HCT116 (cell line): ENCODE results near the gene CREBBP. TPM values are rescaled to one million over a fixed set of nuclear protein-coding genes. Genes with fewer than 3 reads are reported as not detected.

Source experiments
- ATAC-seq: fragments of 200-7000 bp; cut with Tn5 transposase; 2 replicates; pipeline ENCODE4 v1.9.1; 2020; ENCODE audit warnings: mild to moderate bottlenecking, moderate library complexity
- BruUV-seq: library from RNA; stranded (reverse); fragments of 400-500 nt; replicated peaks from 2 replicates; lab custom pipeline; 2021; lab: Mats Ljungman, UMichigan
- CTCF ChIA-PET: fragments of 300-600 bp; sonication (Branson Sonifier 250); formaldehyde crosslinking; loops from one replicate; lab custom pipeline; 2021; ENCODE audit warnings: antibody characterized with exemption; lab: Charles Lee
- POLR2A ChIA-PET: fragments of 300-600, 350-600 bp; sonication (Branson Sonifier 250); formaldehyde crosslinking; loops from one replicate; lab custom pipeline; 2021; ENCODE audit warnings: antibody characterized with exemption; lab: Charles Lee
- RAD21 ChIA-PET, 2 experiments: fragments of 300-600 bp; sonication (Branson Sonifier 250); formaldehyde crosslinking; loops; one replicate each; lab custom pipeline; 2023; ENCODE audit warnings: low total read pairs in 2 of 2; ENCODE audit not compliant: uncharacterized antibody in 2 of 2, unreplicated experiment in 2 of 2, low non-redundant PET in 1 of 2; lab: Charles Lee
- DNase-seq: peaks from one replicate; pipeline ENCODE4 v3.0.0-alpha.2; 2010; ENCODE audit warnings: low read depth, low spot score
- H2AFZ ChIP-seq: fragments of 200-600 bp; shearing (Covaris generic), sonication (generic); 2 replicates; pipeline ENCODE4 v1.6.1; 2017; ENCODE audit warnings: low read depth, mixed run types, mixed read lengths, antibody characterized with exemption, low read length; ENCODE audit not compliant: poor library complexity, severe bottlenecking
- H3K27ac ChIP-seq: 2 replicates; pipeline ENCODE4 v1.5.1; 2012; ENCODE audit warnings: low read depth, low read length
- H3K27me3 ChIP-seq: fragments of 200-600 bp; sonication (generic); 2 replicates; pipeline ENCODE4 v1.6.1; 2016; ENCODE audit warnings: mixed run types, low read length, mixed read lengths; ENCODE audit not compliant: insufficient read depth
- H3K36me3 ChIP-seq, 2 experiments: fragments of 200-500 bp in 1 of 2; fragments of 200-600 bp in 1 of 2; sonication (Bioruptor generic) in 1 of 2; sonication (generic) in 1 of 2; 2 replicates each; pipeline versions ENCODE4 v1.5.1 to v1.6.1; 2014 to 2016; ENCODE audit warnings: low read length in 2 of 2, inconsistent platforms in 1 of 2, mixed read lengths in 1 of 2, mixed run types in 1 of 2; ENCODE audit not compliant: insufficient read depth in 2 of 2, control insufficient read depth in 1 of 2
- H3K4me1 ChIP-seq, 2 experiments: fragments of 200-600 bp in 1 of 2; sonication (generic) in 1 of 2; 2 replicates each; pipeline versions ENCODE4 v1.5.1 to v1.6.1; 2012 to 2017; ENCODE audit warnings: low read length in 2 of 2, inconsistent platforms in 1 of 2, mild to moderate bottlenecking in 1 of 2, mixed read lengths in 1 of 2, mixed run types in 1 of 2, moderate library complexity in 1 of 2; ENCODE audit not compliant: insufficient read depth in 2 of 2, control insufficient read depth in 1 of 2
- H3K4me2 ChIP-seq: fragments of 200-600 bp; sonication (generic); 2 replicates; pipeline ENCODE4 v1.6.1; 2017; ENCODE audit warnings: mixed run types, low read length, mixed read lengths
- H3K4me3 ChIP-seq, 2 experiments: fragments of 200-600 bp in 1 of 2; sonication (generic) in 1 of 2; replicated peaks in 1 of 2; 2 replicates each; pipeline ENCODE4 v1.5.1; 2011 to 2016; ENCODE audit warnings: low read length in 2 of 2, control low read depth in 1 of 2, low read depth in 1 of 2, mild to moderate bottlenecking in 1 of 2, mixed read lengths in 1 of 2, mixed run types in 1 of 2
- H3K79me2 ChIP-seq: fragments of 200-600 bp; sonication (generic); 2 replicates; pipeline ENCODE4 v1.6.1; 2017; ENCODE audit warnings: mild to moderate bottlenecking, mixed run types, low read length, moderate library complexity, mixed read lengths; ENCODE audit not compliant: insufficient read depth
- H3K9ac ChIP-seq: fragments of 200-600 bp; sonication (generic); 2 replicates; pipeline ENCODE4 v1.6.1; 2016; ENCODE audit warnings: low read length, mixed read lengths
- H3K9me2 ChIP-seq: fragments of 200-600 bp; sonication (generic), shearing (Covaris generic); 2 replicates; pipeline ENCODE4 v1.6.1; 2017; ENCODE audit warnings: mixed run types, mild to moderate bottlenecking, moderate library complexity; ENCODE audit not compliant: insufficient read depth
- H3K9me3 ChIP-seq, 2 experiments: fragments of 200-500 bp in 1 of 2; fragments of 200-600 bp in 1 of 2; sonication (Bioruptor generic) in 1 of 2; sonication (generic) in 1 of 2; 2 replicates each; pipeline ENCODE4 v1.6.1; 2014 to 2017; ENCODE audit warnings: low read length in 2 of 2, mixed read lengths in 2 of 2, inconsistent platforms in 1 of 2, low read depth in 1 of 2, mild to moderate bottlenecking in 1 of 2, mixed run types in 1 of 2, moderate library complexity in 1 of 2; ENCODE audit not compliant: control insufficient read depth in 1 of 2, insufficient read depth in 1 of 2
- H4K20me1 ChIP-seq: fragments of 200-600 bp; sonication (generic), shearing (Covaris generic); 2 replicates; pipeline ENCODE4 v1.6.1; 2017; ENCODE audit warnings: mixed run types, mild to moderate bottlenecking, moderate library complexity; ENCODE audit not compliant: insufficient read depth
- EGR1 ChIP-seq: IDR thresholded peaks from 2 replicates; pipeline ENCODE4 v1.6.1; 2012; ENCODE audit warnings: low read depth
- ELF1 ChIP-seq: IDR thresholded peaks from 2 replicates; pipeline ENCODE4 v1.6.1; 2012; ENCODE audit warnings: low read depth, borderline replicate concordance
- EZH2phosphoT487 ChIP-seq: fragments of 200-600 bp; IDR thresholded peaks from 2 replicates; pipeline ENCODE4 v1.6.1; 2018; ENCODE audit warnings: antibody characterized with exemption, borderline replicate concordance
- POLR2A ChIP-seq: IDR thresholded peaks from 2 replicates; pipeline ENCODE4 v1.7.0; 2011; ENCODE audit warnings: borderline replicate concordance; ENCODE audit not compliant: insufficient read depth, insufficient read length; ENCODE audit errors: extremely low read depth
- SIN3A ChIP-seq: IDR thresholded peaks from 2 replicates; pipeline ENCODE4 v1.6.1; 2012; ENCODE audit warnings: low read depth
- SP1 ChIP-seq: IDR thresholded peaks from 2 replicates; pipeline ENCODE4 v1.6.1; 2012; ENCODE audit warnings: low read depth
- TCF7L2 ChIP-seq: IDR thresholded peaks from 2 replicates; pipeline ENCODE4 v1.7.0; 2011; ENCODE audit warnings: borderline replicate concordance, inconsistent platforms; ENCODE audit not compliant: insufficient read depth, insufficient read length; ENCODE audit errors: extremely low read depth
- ZBTB33 ChIP-seq: IDR thresholded peaks from 2 replicates; pipeline ENCODE4 v1.6.1; 2011; ENCODE audit warnings: mild to moderate bottlenecking, low read length, moderate library complexity; ENCODE audit not compliant: insufficient replicate concordance; ENCODE audit errors: extremely low read depth
- intact Hi-C: fragments of 100-400 bp; cut with micrococcal nuclease; formaldehyde crosslinking; loops from 2 replicates; pipeline ENCODE4 v1.10.0; 2022
- total RNA-seq: library from RNA; stranded (reverse); gene quantifications from one replicate; pipeline ENCODE4 v1.2.1, GENCODE V29; 2021; ENCODE audit not compliant: unreplicated experiment

Gene CREBBP
- total RNA-seq, 1 experiment from 2014 or later = 42.7 TPM

DNA sequence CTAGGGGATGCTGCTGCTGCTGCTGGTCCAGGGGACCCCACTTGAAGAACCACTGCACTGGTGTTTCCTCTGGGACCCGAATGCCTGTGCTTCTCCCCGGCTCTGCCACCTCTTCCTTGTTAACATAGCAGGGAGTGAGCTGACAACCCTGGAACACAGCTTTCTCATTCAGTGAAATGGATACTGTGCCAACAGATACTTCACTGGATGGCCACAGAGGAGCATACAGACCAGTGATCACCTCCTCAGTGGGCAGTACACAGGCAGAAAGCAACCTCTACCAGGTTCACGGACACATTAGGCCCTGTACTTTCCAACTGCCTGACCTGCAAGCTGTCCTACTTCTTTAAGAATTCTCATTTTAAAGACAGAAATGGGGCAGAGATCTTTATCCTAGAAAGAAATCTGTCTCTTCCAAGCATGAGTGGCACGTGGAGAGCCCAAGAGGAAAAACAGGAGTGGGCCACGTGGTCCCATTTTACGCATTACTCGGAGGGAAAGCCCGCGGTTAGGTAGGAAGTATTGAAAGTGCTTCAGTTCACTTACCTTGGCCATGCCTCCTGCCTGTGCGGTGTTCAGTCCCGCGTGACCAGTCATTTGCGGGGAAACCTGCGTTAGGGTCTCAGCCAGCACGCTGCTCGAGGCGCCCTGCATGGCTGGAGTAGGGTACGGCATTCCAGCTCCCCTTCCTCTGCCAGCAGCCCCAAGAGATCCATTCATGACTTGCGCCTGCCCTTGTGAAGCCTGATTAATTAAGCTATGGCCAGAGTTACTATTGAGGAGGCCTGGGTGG, 30.6 kb downstream of the CREBBP start (continued):
- TF ChIP-seq EZH2phosphoT487 (no peak), ZBTB33 (no peak), TCF7L2 (no peak), EGR1 (no peak), POLR2A (no peak), ELF1 (no peak)

DNA sequence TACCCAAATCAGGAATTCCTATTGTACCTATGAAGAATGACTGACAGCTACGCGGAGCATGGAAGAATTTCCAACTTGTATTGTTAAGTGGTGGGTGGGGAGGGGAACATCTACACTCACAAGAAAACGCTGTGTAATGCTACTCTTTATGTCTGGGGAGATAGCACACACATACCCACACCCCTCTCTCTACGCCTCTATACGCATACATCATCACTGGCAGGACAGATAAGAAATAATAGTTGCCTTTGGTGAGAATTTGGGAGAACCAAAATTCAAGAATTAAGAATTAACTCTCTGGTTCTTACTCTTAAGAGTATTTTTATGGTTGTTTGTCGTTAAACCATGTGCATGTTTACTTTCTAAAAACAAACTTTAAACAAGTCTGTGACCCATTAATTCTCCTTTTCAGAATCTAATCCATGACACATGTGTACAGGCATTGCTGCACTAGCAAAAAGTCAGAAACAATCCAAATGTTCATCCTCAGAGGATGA, 33.9 kb downstream of the CREBBP start:
- peaks cover 21% of the 10 kb centered on the region; the same call in 1 of the 2 replicates for H4K20me1 ChIP-seq
- peaks cover 89% of the 10 kb centered on the region for H3K79me2 ChIP-seq
- CTCF ChIA-PET = no interaction called here
- H3K4me1 ChIP-seq = no peaks in the 10 kb centered on the region
- POLR2A ChIA-PET = no interaction called here
- H3K4me2 ChIP-seq = no peak overlapping the region
- TF ChIP-seq SIN3A (no peak), SP1 (no peak)
- H3K27ac ChIP-seq = no peak overlapping the region
- no peaks in the 10 kb centered on the region for H3K9me2 ChIP-seq
- H3K9me3 ChIP-seq = no peaks in the 10 kb centered on the region
- no peaks in the 10 kb centered on the region for H3K27me3 ChIP-seq
- no peak overlapping the region for H3K4me3 ChIP-seq
- H2AFZ ChIP-seq = no peak overlapping the region
- H3K36me3 ChIP-seq = peaks cover 5 to 7% of the 10 kb centered on the region in 2 experiments; a peak in 1 of 4 replicates
- intact Hi-C loops = no loop called here
- no TSS peak for BruUV-seq
- RAD21 ChIA-PET = no interaction called here
- DNase-seq = no peak
- H3K9ac ChIP-seq = no peak overlapping the region
- ATAC-seq = no peak
